A549 treated with Hydrocortisone at 1 μM for 4 hours (cell line): ENCODE results near the gene FCGR3B. TPM values are rescaled to one million over a fixed set of nuclear protein-coding genes. Genes with fewer than 3 reads are reported as not detected.

Source experiments
- total RNA-seq: library from RNA; stranded (reverse); fragments of 200-300 nt; extraction: Qiagen RNA extraction; gene quantifications from 5 replicates; pipeline ENCODE4 v1.2.3, GENCODE V29; 2022

FCGR3B gene
- total RNA-seq = not detected in 5 replicates

DNA sequence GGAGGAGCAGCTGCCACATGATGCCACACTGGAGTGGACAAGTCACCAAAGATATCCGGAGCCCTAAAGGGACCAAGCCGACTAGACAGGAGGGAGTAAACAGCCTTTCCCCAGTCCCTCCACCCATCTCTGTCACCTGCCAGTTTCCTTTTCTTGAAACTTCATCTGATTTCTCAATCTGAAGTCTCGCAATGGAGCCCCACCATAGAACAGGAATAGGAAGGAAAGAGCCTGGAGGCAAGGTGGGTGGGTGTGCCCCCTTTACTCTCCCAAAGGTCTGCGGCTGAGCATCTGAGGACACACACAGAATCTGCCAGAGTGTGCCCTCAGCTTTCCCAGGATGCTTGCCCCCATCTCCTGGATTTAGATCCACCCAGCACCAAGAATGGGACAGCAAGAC is at the start of gene FCGR3B:
FCGR3B (minus strand) TSS at position 101 of the 400 bp plus-strand sequence; CDS start at position 19, 82 bp downstream.

DNA sequence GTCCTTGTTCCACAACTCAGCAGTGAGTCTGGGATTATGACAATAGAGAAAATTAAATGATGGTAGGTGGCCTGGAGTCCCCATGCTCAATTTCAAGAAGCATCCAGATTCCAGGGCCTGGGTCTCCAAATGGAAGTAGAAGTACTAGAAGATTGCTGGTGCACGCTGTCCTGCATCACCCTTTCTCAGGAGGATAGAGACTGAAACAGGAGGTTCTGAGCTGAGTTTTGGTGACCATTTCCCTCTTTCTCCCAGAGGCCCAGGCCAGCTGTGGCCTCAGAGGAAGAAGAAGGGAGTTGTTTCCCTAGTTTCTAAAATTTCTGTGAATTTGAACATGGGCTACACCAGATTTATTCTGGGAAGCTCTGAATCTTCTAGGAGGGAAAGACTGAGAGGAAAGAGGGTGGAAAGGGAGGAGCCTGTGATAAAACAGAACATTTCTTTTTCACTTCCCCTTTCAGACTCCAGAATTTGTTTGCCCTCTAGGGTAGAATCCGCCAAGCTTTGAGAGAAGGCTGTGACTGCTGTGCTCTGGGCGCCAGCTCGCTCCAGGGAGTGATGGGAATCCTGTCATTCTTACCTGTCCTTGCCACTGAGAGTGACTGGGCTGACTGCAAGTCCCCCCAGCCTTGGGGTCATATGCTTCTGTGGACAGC is 31.8 kb upstream of the FCGR3B start, which contains the start of gene FCGR2B:
FCGR2B (plus strand) TSS at position 460 of the 656 bp plus-strand sequence; CDS start at position 559, 99 bp downstream.

Other genes with a start within 250 kb of the FCGR3B start
- gene FCGR2A, start 125.7 kb downstream of the FCGR3B start, total RNA-seq = not detected in 5 replicates
- gene HSPA6, start 106.6 kb downstream of the FCGR3B start, total RNA-seq = 1.4 to 7.1 TPM (median 1.8 TPM) in 5 replicates
- gene FCGR3A, start 81.4 kb downstream of the FCGR3B start, total RNA-seq = not detected in 5 replicates
- gene FCGR2B, start 32.0 kb upstream of the FCGR3B start, total RNA-seq = not detected in 5 replicates
- 0.05 to 0.08 TPM in 2 of 5 replicates, not detected in the others for gene FCRLA, start 76.1 kb upstream of the FCGR3B start, total RNA-seq
- 1.5 to 1.8 TPM (median 1.7 TPM) in 5 replicates for gene FCRLB, start 90.4 kb upstream of the FCGR3B start, total RNA-seq
- 43.5 to 55.0 TPM (median 46.2 TPM) in 5 replicates for gene DUSP12, start 118.6 kb upstream of the FCGR3B start, total RNA-seq
- gene ATF6, start 135.1 kb upstream of the FCGR3B start, total RNA-seq = 13.5 to 16.6 TPM (median 14.5 TPM) in 5 replicates